HG03103 (cell line): ENCODE measurements around the gene SERPINB1.

Source experiments
- ATAC-seq: cut with Tn5 transposase; IDR thresholded peaks from one replicate; pipeline ENCODE4 v1.9.1; 2021; ENCODE audit warnings: low read depth; ENCODE audit not compliant: unreplicated experiment

SERPINB1 gene

DNA sequence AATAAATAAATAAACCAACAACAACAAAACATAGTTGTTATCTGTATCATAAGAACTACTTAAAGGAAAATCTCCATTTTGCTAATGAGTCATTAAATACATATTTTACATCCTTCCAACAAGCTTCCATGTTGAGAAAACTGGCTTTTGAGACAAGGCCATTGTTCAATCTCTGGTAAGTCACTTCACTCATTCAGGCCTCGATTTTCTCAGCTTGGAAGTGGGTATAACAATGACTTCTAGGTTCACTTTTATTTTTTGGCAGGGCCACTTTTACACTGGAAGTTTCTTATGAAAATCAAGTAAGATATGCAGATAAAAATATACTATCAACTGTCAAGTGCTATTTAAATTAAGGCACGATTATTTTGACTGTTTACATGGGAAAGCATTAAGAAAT is 46.5 kb downstream of the SERPINB1 start:
- no peak for ATAC-seq

DNA sequence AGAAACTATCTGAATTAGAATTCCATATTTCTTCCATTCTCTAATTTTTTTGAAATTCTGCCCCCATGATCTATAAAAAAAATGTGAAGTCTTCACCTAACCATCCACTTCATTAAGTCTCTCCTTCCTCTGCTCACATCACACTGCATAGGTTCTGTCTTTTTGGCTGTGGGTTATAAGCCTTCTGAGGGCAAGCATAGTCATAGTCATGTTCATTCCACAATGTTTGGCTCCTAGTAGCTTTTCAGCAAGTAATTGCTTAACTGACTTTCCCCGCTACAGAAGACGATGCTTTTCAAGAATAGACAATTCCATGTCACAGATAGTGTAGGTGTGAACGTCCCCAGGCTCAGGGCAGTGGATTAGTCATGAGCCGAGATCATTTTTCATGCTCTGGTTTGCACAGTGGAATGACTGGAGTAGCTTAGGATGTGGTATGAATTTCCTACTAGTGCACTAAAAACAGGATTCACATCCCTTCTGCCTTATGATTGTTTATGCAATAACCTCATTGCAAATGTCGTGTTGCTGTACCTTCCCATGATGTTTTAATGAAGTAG is 47.4 kb downstream of the SERPINB1 start:
- ATAC-seq = no peak

DNA sequence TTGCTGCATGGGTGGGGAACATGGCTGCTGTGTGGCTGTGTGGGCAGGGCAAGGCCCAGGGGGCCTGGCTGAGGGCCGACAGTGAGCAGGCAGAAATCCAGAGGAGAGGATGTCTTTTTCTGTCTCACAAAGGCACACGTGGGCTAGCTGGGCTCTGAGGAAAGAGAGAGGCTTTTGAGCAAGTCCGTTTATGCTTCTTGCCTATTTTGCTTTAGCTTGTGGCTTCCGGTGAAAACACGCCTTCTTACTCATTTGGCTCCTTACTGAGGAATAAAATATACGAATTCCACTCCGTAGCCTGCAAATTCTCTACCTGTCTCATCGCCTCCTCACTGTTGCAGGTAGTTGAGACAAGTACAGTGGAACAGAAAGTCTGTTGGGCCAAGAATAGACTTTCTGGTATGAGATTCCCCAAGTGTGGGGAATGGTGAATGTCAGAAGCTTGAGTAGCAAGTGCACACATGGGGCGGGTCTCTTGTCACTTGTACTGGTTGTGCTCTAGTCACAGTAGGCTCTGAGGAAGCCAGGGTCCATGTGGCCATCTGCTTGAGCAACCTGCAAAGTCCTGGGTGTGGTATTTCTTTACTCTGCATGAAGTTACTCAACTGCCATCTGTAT is 48.0 kb downstream of the SERPINB1 start:
- ATAC-seq = no peak

DNA sequence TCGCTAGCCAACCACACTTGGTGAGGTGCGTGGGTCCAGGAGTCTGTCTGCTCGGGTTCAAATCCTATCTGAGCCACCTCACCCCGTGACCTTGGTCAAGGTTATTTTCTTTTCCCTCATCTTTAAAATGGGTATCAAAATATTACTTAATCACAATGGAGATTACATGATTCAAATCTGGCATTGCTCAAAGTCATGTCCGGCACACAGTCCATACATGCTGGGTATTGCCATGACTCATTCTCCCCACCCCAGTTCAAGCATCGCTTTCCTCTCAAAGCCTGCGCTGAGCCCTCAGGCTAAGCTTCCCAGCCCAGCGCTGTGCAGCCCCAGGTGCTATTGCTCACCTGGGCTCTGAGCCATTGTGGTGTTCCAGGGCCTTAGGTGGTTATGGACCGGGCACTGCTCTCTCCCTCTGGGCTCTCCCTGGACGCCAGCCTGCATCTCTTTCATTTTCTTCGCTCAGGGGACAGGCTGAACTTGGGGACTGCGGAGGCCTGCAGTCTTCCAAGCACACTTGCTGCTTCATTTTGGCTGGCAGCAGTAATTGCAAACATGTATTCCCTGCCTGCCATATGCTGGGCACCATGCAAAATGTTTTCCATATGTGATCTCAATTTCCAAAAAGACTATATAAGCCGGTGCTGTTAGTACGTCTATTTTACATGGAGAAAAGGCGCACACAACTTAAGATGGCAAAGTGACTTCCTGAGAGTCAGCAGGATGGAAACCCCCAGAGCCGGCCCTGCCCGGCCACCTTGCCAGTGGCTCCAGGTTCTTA is 49.1 kb downstream of the SERPINB1 start:
- no peak for ATAC-seq

DNA sequence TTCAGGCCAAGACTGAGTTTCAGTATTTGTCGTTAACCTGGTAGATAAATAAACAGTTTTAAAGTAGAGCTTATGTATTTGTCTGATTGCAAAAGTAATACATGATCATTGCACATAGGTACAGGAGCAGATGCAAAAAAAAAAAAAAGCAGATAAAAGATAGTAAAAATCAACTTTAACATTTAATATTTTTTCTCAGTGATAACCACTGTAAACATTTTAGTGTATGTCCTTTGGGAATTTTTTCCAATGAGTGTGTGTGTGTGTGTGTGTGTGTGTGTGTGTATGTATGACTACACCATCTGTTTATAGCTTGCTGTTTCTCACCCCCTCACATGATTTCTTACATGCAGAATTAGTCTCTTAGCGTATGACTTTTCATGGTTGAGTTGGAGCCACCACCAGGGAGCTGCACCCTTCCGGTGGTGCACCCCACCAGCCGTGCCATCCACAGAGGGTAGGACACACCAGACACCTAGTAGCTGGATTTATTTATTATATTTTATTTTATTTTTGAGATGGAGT is 50.2 kb downstream of the SERPINB1 start:
- ATAC-seq = no peak

DNA sequence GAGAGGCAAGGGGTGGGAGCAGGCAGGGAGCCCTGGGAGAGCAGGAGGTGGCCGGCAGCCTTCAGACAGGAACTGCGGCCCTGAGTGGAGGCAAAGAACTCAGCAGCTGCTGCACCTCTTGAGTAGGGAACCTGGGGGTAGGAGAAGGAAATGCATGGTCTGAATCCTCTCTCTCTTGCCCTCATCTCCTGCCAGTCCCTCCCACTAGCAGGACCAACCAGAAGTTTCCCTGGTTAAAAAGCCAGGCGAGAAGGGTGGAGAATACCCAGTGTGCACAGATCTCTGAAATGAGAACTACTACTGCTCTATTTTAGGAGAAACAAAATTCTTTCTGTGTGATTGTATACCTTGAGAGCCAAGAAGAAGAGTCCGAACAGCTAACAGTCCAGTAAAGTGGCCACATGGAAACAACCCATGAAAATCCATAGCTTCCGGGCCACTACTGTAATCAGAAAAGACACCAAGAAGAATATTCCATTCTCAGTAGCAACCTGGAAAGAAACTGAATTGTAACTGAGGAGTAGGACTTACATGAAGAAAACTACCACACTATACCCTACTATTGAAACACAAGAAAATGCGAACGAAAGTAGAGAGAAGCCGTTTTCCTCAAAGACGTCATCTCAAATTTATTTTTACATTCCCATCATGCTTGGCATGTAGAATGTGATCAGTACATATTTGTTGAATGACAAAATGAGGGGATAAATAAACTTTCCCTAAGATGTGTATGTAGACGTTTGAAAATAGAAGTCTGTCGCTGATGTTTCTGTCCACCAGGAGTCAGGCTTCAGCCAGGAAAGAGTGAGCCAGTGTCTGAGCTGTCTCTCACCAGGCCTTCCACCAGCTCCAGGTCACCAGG is 50.8 kb downstream of the SERPINB1 start:
- no peak for ATAC-seq

DNA sequence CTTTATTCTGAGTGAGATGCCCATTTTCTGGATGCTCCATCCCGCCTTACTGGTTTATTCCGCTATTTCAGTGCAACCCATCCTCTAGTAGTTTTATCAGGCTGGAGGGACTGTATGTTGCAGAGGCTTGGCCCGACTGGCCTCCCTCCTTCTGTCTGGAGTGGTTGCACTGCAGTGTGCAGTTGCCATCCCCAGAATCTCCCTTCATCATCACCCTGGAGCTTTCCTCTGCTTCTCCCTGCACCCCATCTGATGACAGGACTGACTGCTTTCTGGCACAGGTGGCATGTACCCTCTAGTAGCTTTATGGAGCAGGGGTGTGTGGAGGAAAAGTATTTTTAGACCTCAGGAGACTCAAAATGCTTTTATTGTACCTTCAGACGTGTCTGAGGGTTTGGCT is 55.4 kb downstream of the SERPINB1 start:
- no peak for ATAC-seq

DNA sequence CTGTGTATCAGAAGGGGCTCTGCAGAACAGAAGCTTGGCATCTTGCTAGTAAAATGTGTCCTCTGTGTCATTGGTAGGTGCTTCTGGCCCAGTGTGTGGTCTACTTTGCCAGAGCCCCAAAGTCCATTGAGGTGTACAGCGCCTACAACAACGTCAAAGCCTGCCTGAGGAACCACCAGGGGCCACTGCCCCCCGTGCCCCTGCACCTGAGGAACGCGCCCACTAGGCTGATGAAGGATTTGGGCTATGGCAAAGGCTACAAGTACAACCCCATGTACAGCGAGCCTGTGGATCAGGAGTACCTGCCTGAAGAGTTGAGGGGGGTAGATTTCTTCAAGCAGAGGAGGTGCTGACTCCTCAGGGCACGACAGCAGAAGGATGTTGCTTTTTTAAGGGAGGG is 56.7 kb downstream of the SERPINB1 start:
- no peak for ATAC-seq

DNA sequence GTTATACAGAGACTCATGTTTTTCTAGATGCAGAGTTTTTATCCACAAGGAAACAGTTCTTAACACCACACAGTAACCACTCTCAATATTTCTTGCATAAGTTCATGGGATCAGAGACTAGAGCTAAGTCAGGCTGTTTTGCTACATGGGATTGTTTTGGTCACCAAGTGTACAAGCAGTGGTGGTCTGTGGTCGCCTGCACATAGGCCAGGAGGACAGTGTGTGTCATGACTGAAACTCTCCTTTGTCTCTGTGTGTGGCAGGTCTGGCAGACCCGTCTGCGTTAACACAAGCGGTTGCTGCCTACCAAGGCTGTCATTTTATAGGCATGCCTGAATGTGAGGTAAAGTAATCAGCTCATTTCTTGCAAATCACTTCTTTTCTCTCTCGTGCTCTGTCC is 57.6 kb downstream of the SERPINB1 start:
- ATAC-seq = no peak

DNA sequence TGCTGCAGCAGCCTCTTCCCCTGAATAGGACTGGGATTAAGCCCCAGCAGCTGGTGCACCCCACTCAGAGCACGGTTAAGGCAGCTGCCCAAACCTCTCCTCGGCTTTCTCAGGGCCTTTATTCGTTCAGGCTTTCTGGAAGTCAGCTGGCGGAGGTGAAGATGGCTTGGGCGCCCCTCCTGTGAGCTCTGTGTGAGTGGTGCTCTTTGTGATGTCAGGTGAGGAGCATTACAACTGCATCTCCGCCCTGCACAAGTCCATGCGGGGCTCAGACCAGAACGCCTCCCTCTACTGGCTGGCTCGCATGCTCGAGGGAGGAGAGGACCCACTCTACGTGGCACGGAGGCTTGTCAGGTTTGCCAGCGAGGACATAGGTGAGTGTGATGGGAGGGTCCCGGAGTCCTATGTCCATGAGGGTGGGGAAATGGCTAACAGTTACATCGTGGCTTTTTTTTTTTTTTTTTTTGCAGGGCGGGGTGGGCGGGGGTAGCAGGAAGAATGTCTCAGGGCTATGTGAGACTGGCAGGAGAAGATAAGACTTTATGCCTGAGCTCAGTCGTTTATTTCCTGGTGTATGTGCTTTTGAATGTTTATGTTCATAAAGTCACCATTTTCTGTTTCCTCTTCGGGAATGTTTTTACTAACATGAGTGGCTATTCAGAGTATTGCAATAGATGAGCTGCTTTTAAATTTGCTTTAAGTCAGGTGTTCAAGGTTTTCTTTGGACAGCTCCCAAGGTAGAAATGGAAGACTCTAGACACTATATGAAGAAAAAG is 58.3 kb downstream of the SERPINB1 start:
- ATAC-seq = no peak

DNA sequence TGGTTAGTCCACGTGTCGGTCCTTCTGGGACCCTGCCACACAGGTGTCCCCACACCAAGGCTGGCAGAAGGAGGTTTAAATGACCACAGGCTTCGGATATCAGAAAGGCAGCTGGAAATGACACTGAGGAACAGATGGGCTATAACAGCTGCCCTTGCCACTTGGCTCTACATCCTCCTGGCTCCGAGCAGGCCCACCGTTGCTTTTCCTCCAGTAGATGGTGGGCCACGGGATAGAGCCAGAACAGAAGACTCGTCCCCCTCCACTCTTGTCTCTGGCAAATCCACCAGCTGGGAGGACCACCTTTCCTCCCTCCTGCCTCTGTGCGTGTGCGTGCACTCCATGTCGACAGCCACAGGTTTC is 58.9 kb downstream of the SERPINB1 start:
- no peak for ATAC-seq

DNA sequence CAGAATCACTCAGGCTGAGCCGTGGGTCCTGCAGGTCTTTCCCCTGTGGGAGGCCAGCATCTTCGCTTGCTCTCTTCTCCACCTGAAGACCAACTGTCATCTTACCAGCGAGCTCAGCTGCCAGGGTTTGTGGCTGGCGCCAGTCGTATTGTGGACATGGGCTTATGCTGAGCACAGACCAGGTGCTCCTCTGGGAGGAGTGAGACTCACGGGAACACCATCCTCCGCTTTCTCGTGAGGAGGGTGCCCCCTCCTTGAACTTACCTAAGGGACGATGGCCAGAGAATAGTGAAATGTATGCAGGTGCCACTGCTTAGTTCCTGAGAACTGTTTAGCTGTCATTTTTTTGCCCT is 59.3 kb downstream of the SERPINB1 start:
- no peak for ATAC-seq
